Keratinocyte (primary cell): ENCODE data around the gene RARS1. TPM values are rescaled to one million over a fixed set of nuclear protein-coding genes. Genes with fewer than 3 reads are reported as not detected.

Source experiments
- DNase-seq: peaks from one replicate; pipeline ENCODE4 v3.0.0-alpha.2; 2011; ENCODE audit warnings: low read depth, missing footprints, low spot score
- FAIRE-seq: peaks from 2 replicates; lab custom pipeline; 2011; peaks lifted over from hg19 to GRCh38; lab: Jason Lieb, UNC
- H2AFZ ChIP-seq: 2 replicates; pipeline ENCODE4 v1.6.0; 2012; ENCODE audit warnings: low read length, control low read depth, inconsistent platforms; ENCODE audit not compliant: control insufficient read depth
- H3K27ac ChIP-seq: 2 replicates; pipeline ENCODE4 v1.5.1; 2011; ENCODE audit warnings: low read length; ENCODE audit not compliant: control insufficient read depth, insufficient read depth
- H3K27me3 ChIP-seq: 3 replicates; pipeline ENCODE4 v1.6.0; 2011; ENCODE audit warnings: low read length; ENCODE audit not compliant: control insufficient read depth, insufficient read depth; ENCODE audit errors: extremely low read depth
- H3K36me3 ChIP-seq, 2 experiments: 2 replicates in 1 of 2; 3 replicates in 1 of 2; pipeline ENCODE4 v1.5.1; 2011; ENCODE audit warnings: low read length in 2 of 2, mild to moderate bottlenecking in 1 of 2; ENCODE audit not compliant: control insufficient read depth in 2 of 2, insufficient read depth in 2 of 2; ENCODE audit errors: extremely low read depth in 1 of 2
- H3K4me1 ChIP-seq: 3 replicates; pipeline ENCODE4 v1.5.1; 2011; ENCODE audit warnings: low read length; ENCODE audit not compliant: control insufficient read depth, insufficient read depth; ENCODE audit errors: extremely low read depth
- H3K4me2 ChIP-seq: 3 replicates; pipeline ENCODE4 v1.6.0; 2011; ENCODE audit warnings: low read depth, low read length; ENCODE audit not compliant: control insufficient read depth, insufficient read depth; ENCODE audit errors: extremely low read depth
- H3K4me3 ChIP-seq, 3 experiments: fragments of 200-600 bp in 1 of 3; sonication (generic) in 1 of 3; 2 replicates in 2 of 3; 3 replicates in 1 of 3; pipeline ENCODE4 v1.5.1; 2011 to 2016; ENCODE audit warnings: low read length in 3 of 3, mild to moderate bottlenecking in 3 of 3, control low read depth in 2 of 3, inconsistent platforms in 1 of 3, low read depth in 1 of 3, mixed read lengths in 1 of 3, mixed run types in 1 of 3, moderate library complexity in 1 of 3; ENCODE audit not compliant: control insufficient read depth in 2 of 3, insufficient read depth in 2 of 3; ENCODE audit errors: extremely low read depth in 1 of 3
- H3K79me2 ChIP-seq: 2 replicates; pipeline ENCODE4 v1.6.0; 2012; ENCODE audit warnings: low read length; ENCODE audit not compliant: control insufficient read depth, insufficient read depth
- H3K9ac ChIP-seq: 3 replicates; pipeline ENCODE4 v1.6.0; 2011; ENCODE audit warnings: low read length; ENCODE audit not compliant: control insufficient read depth, insufficient read depth; ENCODE audit errors: extremely low read depth
- H3K9me1 ChIP-seq: 3 replicates; pipeline ENCODE4 v1.6.0; 2011; ENCODE audit warnings: low read length; ENCODE audit not compliant: control insufficient read depth, insufficient read depth; ENCODE audit errors: extremely low read depth
- H3K9me3 ChIP-seq: 2 replicates; pipeline ENCODE4 v1.5.1; 2012; ENCODE audit warnings: low read depth, low read length; ENCODE audit not compliant: control insufficient read depth
- H4K20me1 ChIP-seq: 3 replicates; pipeline ENCODE4 v1.6.0; 2011; ENCODE audit warnings: low read length; ENCODE audit not compliant: control insufficient read depth, insufficient read depth; ENCODE audit errors: extremely low read depth
- CTCF ChIP-seq, 3 experiments: IDR thresholded peaks in 1 of 3; conservative IDR thresholded peaks in 1 of 3; optimal IDR thresholded peaks in 1 of 3; 2 replicates in 2 of 3; 3 replicates in 1 of 3; pipeline versions ENCODE3 to v1.5.1; 2011; ENCODE audit warnings: low read length in 3 of 3, mild to moderate bottlenecking in 3 of 3, moderate library complexity in 2 of 3, control low read depth in 1 of 3, inconsistent platforms in 1 of 3; ENCODE audit not compliant: insufficient read depth in 2 of 3; ENCODE audit errors: extremely low read depth in 1 of 3
- EZH2 ChIP-seq: IDR thresholded peaks from one replicate; pipeline ENCODE4 v1.6.1; 2012; ENCODE audit warnings: inconsistent platforms, mild to moderate bottlenecking, low read length, moderate library complexity
- dilution Hi-C: fragments of 300-500 bp; cut with MboI; formaldehyde crosslinking; loops from one replicate; pipeline ENCODE4 v1.7.0; 2020; ENCODE audit warnings: low sequenced_read_pairs; ENCODE audit not compliant: extremely low pct_ligation_motif_present
- polyA plus RNA-seq, 5 experiments: library from polyadenylated mRNA; depleted of rRNA in 3 of 5; stranded (reverse) in 3 of 5; stranded (forward) in 1 of 5; unstranded in 1 of 5; fragments of >200 nt; gene quantifications; 1 replicate in 1 of 5; 2 replicates in 3 of 5; 3 replicates in 1 of 5; pipeline versions ENCODE4 v1.2.1 to v1.2.3, GENCODE V29; 2011 to 2012; ENCODE audit warnings: missing spikeins in 2 of 5, low read depth in 1 of 5, low replicate concordance in 1 of 5

RARS1 gene
- polyA plus RNA-seq, 1 donor (not counting 4 experiments of a cell fraction or from before 2014, with no cell fraction given), result 128 TPM

GRCh38 chr5:168446983-168447619 is 39.2 kb upstream of the RARS1 start:
- Histone ChIP-seq H2AFZ (no peak overlapping the region), H3K9ac (no peak overlapping the region), H3K9me1 (no peaks in the 10 kb centered on the region), H3K27ac (no peak overlapping the region), H3K4me2 (no peak overlapping the region), H3K79me2 (no peaks in the 10 kb centered on the region), H3K4me1 (peaks cover 10% of the 10 kb centered on the region), H3K27me3 (no peaks in the 10 kb centered on the region), H3K9me3 (no peaks in the 10 kb centered on the region), H3K4me3 (no peak overlapping the region), H4K20me1 (no peaks in the 10 kb centered on the region), H3K36me3 (peaks cover 15 to 29% of the 10 kb centered on the region in 2 experiments)
- no peak for DNase-seq
- dilution Hi-C loops, result no loop called here
- no peak for FAIRE-seq
- TF ChIP-seq CTCF (optimal IDR thresholded peaks at IDR 0.05 in 1 of 3, IDR thresholded peaks at IDR 0.05 in 1 of 3, conservative IDR thresholded peaks at IDR 0.05 in 1 of 3; ENCODE audit: extremely low read depth in 1 of 3, insufficient read depth in 2 of 3, low read length in 3 of 3), result no peak
- TF ChIP-seq EZH2, result no peak

GRCh38 chr5:168447808-168448207 is 38.5 kb upstream of the RARS1 start:
- peaks cover 15 to 29% of the 10 kb centered on the region in 2 experiments for H3K36me3 ChIP-seq
- dilution Hi-C loops, result no loop called here

More at GRCh38 chr5:168447808-168448207, 38.5 kb upstream of the RARS1 start:
- no peak for TF ChIP-seq EZH2
- TF ChIP-seq CTCF (optimal IDR thresholded peaks at IDR 0.05 in 1 of 3, IDR thresholded peaks at IDR 0.05 in 1 of 3, conservative IDR thresholded peaks at IDR 0.05 in 1 of 3; ENCODE audit: extremely low read depth in 1 of 3, insufficient read depth in 2 of 3, low read length in 3 of 3), result no peak
- DNase-seq (no peak), FAIRE-seq (no peak)
- Histone ChIP-seq H3K9ac (no peak overlapping the region), H3K4me1 (peaks cover 10% of the 10 kb centered on the region), H3K9me3 (no peaks in the 10 kb centered on the region), H3K9me1 (no peaks in the 10 kb centered on the region), H4K20me1 (no peaks in the 10 kb centered on the region), H3K79me2 (no peaks in the 10 kb centered on the region), H3K27me3 (no peaks in the 10 kb centered on the region), H3K4me2 (no peak overlapping the region), H3K27ac (no peak overlapping the region), H3K4me3 (no peak overlapping the region), H2AFZ (no peak overlapping the region)
